ENCODE measurements around the gene PI4K2B.
"Not testable (repeated sequence)": the region's sequence is repeated elsewhere in the genome, so short reads cannot be mapped to it uniquely, and the experiment has no call there.

Gene PI4K2B

DNA sequence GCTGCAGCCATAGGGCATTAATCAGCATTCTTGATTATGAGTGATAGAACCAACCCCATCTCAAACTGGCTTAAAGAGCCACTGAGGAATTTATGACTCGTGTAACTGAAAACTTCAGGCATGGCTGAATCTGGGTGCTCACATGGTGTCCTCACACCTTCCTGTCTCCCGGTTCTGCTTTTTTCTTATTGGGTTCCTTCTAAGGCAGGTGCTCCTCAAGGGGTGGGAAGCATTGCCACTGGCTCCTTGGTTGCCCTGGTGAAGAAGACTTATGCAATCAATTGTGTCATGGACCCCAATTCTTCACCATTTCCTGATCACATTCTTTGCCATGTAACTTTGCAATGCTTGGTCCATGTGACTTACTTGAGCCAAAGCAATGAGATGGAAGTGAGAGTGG is 74.5 kb downstream of the PI4K2B start:
- DNase-seq, result no peak

- no peak for DNase-seq
Observed at GRCh38 chr4:25308761-25309160, 74.9 kb downstream of the PI4K2B start.

- DNase-seq, result no peak
Observed at GRCh38 chr4:25310066-25310802, 76.4 kb downstream of the PI4K2B start.

DNA sequence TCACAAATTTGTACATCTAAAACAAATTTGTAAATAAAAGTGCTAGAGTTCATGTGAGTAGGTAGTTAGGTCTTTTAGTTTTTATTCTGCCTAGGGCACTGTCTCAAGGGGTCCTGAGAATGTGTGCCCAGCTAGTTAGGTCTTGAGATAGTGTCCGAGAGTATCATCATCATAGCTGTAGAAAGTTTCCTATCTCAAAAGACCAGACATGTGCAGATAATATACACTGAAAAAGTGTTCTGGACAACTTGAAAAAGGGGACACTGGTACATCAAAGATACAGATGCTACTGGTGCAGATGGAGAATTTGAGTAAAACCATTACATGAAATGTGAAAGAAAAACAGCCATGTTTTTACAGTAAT is 77.0 kb downstream of the PI4K2B start:
- no peak for DNase-seq

- DNase-seq, result peak; percentile 86 to 87
Observed at GRCh38 chr4:25312496-25313200, 78.8 kb downstream of the PI4K2B start, which contains the start of gene ZCCHC4. TSS of gene ZCCHC4 (plus strand) at chr4:25312774. CDS start at chr4:25312810, 36 bp downstream.

DNA sequence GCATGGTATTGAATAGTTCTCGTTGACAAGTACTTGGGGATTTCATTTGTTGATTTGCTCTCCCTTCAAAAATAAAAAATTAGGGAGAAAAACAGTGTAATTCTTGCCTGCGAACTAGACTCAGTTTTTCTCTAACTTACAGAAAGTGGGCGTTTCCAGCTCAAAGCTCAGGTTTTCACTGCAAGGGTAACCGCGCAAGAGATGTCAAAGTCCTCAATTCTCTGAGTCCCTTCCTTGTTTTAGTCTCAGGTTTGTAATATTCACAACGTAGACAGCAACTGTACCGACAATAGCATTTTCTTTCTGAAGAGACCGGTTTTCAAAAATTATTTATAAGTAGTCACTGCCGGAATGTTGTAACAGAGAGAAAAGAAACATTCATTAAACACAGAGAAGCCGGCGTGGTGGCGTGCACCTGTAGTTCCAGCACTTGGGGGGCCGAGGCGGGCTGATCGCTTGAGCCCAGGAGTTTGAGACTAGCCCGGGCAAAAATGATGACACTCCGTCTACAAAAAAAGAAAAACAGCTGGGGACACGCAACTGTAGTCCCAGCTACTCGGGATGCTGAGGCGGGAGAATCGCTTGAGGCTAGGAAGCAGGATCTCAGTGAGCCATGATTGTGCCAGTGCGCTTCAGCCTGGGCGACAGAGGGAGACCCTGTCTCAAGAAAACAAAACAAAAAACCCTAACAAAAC is 79.5 kb downstream of the PI4K2B start:
- no peak for DNase-seq

DNA sequence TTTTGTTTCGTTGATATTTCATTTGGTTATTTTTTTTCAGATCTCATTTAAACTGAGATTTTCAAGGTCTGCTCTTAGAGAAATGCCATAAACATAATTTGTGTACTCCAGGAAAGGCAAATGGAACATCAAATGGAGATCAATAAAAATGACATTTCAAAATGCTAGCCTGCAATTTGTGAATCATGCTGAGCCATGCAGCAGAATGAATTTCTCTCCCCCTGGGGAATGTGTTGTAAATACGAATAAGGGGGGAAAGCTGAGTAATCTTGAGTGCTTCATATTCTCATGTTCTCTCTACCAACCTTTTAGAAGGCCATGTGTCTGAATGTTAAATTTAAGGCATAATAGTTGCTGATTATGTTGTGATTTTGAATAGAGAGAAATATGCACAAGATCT is 86.5 kb downstream of the PI4K2B start:
- DNase-seq, result no peak

GRCh38 chr4:25320773-25321172 is 86.9 kb downstream of the PI4K2B start:
- DNase-seq, result no peak

- DNase-seq, result no peak
Observed at GRCh38 chr4:25321703-25322102, 87.9 kb downstream of the PI4K2B start.

GRCh38 chr4:25328463-25328862 is 94.6 kb downstream of the PI4K2B start:
- DNase-seq, result not testable (repeated sequence)

Data from activated CD4-positive, alpha-beta T cell treated with anti-CD3 and anti-CD28 coated beads for 4 hours (primary cell).